Fibroblast of pulmonary artery (primary cell): ENCODE measurements around the gene PACSIN1.

Experiments used
- DNase-seq: peaks from one replicate; pipeline ENCODE4 v3.0.0-alpha.2; 2010; ENCODE audit warnings: low read depth
- H3K4me3 ChIP-seq: replicated peaks from 2 replicates; pipeline ENCODE4 v1.5.1; 2011; ENCODE audit warnings: low read depth, mild to moderate bottlenecking, control low read depth, low read length, moderate library complexity
- TF ChIP-seq, protein P1 (sequence below): IDR thresholded peaks from 2 replicates; pipeline ENCODE4 v1.5.1; 2011; ENCODE audit warnings: mild to moderate bottlenecking, control low read depth, low read length, inconsistent platforms; ENCODE audit errors: missing control alignments

The PACSIN1 gene

GRCh38 chr6:34457742-34458735 lies 7.8 kb upstream of the PACSIN1 start:
- no peak for DNase-seq
- TF ChIP-seq, protein P1, sequence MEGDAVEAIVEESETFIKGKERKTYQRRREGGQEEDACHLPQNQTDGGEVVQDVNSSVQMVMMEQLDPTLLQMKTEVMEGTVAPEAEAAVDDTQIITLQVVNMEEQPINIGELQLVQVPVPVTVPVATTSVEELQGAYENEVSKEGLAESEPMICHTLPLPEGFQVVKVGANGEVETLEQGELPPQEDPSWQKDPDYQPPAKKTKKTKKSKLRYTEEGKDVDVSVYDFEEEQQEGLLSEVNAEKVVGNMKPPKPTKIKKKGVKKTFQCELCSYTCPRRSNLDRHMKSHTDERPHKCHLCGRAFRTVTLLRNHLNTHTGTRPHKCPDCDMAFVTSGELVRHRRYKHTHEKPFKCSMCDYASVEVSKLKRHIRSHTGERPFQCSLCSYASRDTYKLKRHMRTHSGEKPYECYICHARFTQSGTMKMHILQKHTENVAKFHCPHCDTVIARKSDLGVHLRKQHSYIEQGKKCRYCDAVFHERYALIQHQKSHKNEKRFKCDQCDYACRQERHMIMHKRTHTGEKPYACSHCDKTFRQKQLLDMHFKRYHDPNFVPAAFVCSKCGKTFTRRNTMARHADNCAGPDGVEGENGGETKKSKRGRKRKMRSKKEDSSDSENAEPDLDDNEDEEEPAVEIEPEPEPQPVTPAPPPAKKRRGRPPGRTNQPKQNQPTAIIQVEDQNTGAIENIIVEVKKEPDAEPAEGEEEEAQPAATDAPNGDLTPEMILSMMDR: no peak
- H3K4me3 ChIP-seq: no peak overlapping the region

GRCh38 chr6:34459899-34460593 lies 5.8 kb upstream of the PACSIN1 start:
- TF ChIP-seq, protein P1: peak; percentile 81
- DNase-seq: peak; percentile 69
- H3K4me3 ChIP-seq: no peak overlapping the region

- H3K4me3 ChIP-seq: no peak overlapping the region
- TF ChIP-seq, protein P1: no peak
- DNase-seq: peak; percentile 17
These were observed 4.9 kb upstream of the PACSIN1 start for GRCh38 chr6:34460796-34461507.

GRCh38 chr6:34462010-34462409 lies 3.9 kb upstream of the PACSIN1 start:
- no peak for DNase-seq
- TF ChIP-seq, protein P1: no peak
- no peak overlapping the region for H3K4me3 ChIP-seq

DNA sequence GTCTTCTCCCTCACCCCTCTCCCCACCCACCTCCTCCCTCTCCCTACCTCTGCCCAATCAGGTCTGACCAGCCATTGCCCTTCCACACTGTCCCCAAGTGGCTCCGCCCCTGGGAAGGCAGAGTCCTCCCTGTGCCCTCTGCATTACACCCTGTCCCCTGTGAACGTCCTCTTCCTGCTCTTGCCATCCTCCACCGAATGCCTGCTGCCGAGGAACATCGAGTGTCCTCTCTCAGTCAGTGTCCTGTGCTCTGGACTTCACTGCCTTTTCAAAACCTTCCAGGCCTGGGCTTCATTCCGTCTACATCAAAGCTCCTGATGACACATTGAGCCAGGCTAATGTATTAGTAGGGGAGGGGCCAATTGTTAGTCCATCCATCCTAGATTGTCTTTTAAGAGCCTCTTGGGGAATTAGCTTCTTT lies 3.3 kb upstream of the PACSIN1 start:
- DNase-seq: peak; percentile 9
- TF ChIP-seq, protein P1: no peak
- H3K4me3 ChIP-seq: no peak overlapping the region

DNA sequence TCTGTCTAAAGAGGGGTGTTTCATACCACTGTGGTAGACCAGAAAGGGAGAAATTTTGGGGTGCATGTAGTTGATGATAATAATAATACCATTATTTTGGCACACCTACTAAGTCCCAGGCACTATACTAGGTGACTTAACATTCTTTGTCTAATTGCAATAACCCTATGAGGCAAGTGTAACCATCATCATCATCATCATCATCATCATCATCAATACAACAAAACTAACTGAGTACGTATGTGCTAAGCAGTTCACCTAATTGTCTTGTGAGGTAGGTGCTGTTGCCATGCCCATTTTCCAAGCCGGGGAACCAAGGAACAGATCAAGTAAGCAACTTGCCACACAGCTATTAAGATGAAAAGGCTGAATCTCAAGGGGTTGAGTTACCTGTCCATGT lies 2.6 kb upstream of the PACSIN1 start:
- TF ChIP-seq, protein P1: no peak
- DNase-seq: no peak
- H3K4me3 ChIP-seq: no peak overlapping the region
